Neural progenitor cell (in vitro differentiated cells): ENCODE data around the gene ITGBL1. TPM values are rescaled to one million over a fixed set of nuclear protein-coding genes. Genes with fewer than 3 reads are reported as not detected.

Experiments used
- DNase-seq: peaks from one replicate; pipeline ENCODE4 v3.0.0-alpha.2; 2016; ENCODE audit warnings: low spot score
- H2AFZ ChIP-seq: fragments of 200-600 bp; sonication (generic); replicated peaks from 2 replicates; pipeline ENCODE4 v1.6.1; 2016; ENCODE audit warnings: antibody characterized with exemption
- H3F3A ChIP-seq: fragments of 200-600 bp; sonication (generic); 2 replicates; pipeline ENCODE4 v1.6.1; 2016; ENCODE audit warnings: antibody characterized with exemption, low read depth
- H3K27ac ChIP-seq: fragments of 200-600 bp; sonication (generic); 2 replicates; pipeline ENCODE4 v1.5.1; 2016; ENCODE audit warnings: mild to moderate bottlenecking
- H3K27me3 ChIP-seq: fragments of 200-600 bp; sonication (generic); 2 replicates; pipeline ENCODE4 v1.6.1; 2016; ENCODE audit warnings: mild to moderate bottlenecking, moderate library complexity
- H3K36me3 ChIP-seq: fragments of 200-600 bp; sonication (generic); 2 replicates; pipeline ENCODE4 v1.5.1; 2016
- H3K4me1 ChIP-seq: fragments of 200-600 bp; sonication (generic); 2 replicates; pipeline ENCODE4 v1.6.1; 2016; ENCODE audit warnings: mixed run types
- H3K4me2 ChIP-seq: fragments of 200-600 bp; sonication (generic); 2 replicates; pipeline ENCODE4 v1.6.1; 2016
- H3K4me3 ChIP-seq: fragments of 200-600 bp; sonication (generic); 2 replicates; pipeline ENCODE4 v1.5.1; 2016
- H3K79me2 ChIP-seq: fragments of 200-600 bp; sonication (generic); 2 replicates; pipeline ENCODE4 v1.6.1; 2016; ENCODE audit warnings: low read depth
- H3K9ac ChIP-seq: fragments of 200-600 bp; sonication (generic); 2 replicates; pipeline ENCODE4 v1.6.1; 2016
- H3K9me3 ChIP-seq: fragments of 200-600 bp; sonication (generic); 2 replicates; pipeline ENCODE4 v1.5.1; 2016; ENCODE audit warnings: low read depth
- H4K20me1 ChIP-seq: fragments of 200-600 bp; sonication (generic); 2 replicates; pipeline ENCODE4 v1.6.1; 2016; ENCODE audit warnings: low read depth
- H3K27ac Mint-ChIP-seq: 3 replicates; pipeline ENCODE4 v1.8.0; 2021; ENCODE audit warnings: mixed read lengths
- H3K27me3 Mint-ChIP-seq: 2 replicates; pipeline ENCODE4 v1.8.0; 2022; ENCODE audit warnings: low read depth, mild to moderate bottlenecking, inconsistent platforms, moderate library complexity, mixed read lengths; ENCODE audit not compliant: insufficient read depth
- H3K36me3 Mint-ChIP-seq: 3 replicates; pipeline ENCODE4 v1.8.0; 2021; ENCODE audit warnings: mixed read lengths
- H3K4me1 Mint-ChIP-seq: 3 replicates; pipeline ENCODE4 v1.8.0; 2021; ENCODE audit warnings: mixed read lengths
- H3K4me3 Mint-ChIP-seq: 3 replicates; pipeline ENCODE4 v1.8.0; 2021; ENCODE audit warnings: mild to moderate bottlenecking, moderate library complexity, mixed read lengths
- H3K9me3 Mint-ChIP-seq: 3 replicates; pipeline ENCODE4 v1.8.0; 2020; ENCODE audit warnings: mixed read lengths
- CTCF ChIP-seq: fragments of 200-600 bp; sonication (generic); IDR thresholded peaks from 2 replicates; pipeline ENCODE4 v1.5.1; 2017; ENCODE audit warnings: antibody characterized with exemption, mild to moderate bottlenecking
- EZH2 ChIP-seq: fragments of 200-600 bp; sonication (generic); IDR thresholded peaks from 2 replicates; pipeline ENCODE4 v1.6.1; 2017; ENCODE audit warnings: antibody characterized with exemption, mild to moderate bottlenecking, moderate library complexity
- EZH2phosphoT487 ChIP-seq: fragments of 200-600 bp; sonication (generic); IDR thresholded peaks from 2 replicates; pipeline ENCODE4 v1.6.1; 2017; ENCODE audit warnings: antibody characterized with exemption
- total RNA-seq: library from RNA; depleted of rRNA; stranded (reverse); fragments of >200 nt; gene quantifications from 2 replicates; pipeline ENCODE4 v1.2.3, GENCODE V29; 2015; ENCODE audit warnings: low replicate concordance

The ITGBL1 gene
- total RNA-seq, 1 donor from 2014 or later = not detected

- no peak overlapping the region for H3K4me3 ChIP-seq
- H4K20me1 ChIP-seq = no peaks in the 10 kb centered on the region
- no peak for TF ChIP-seq EZH2
- TF ChIP-seq EZH2phosphoT487 = no peak
- no peak for TF ChIP-seq CTCF
- H3K79me2 ChIP-seq = no peaks in the 10 kb centered on the region
- DNase-seq = no peak
- no peak overlapping the region for H2AFZ ChIP-seq
- H3K9me3 ChIP-seq = no peaks in the 10 kb centered on the region
- Mint-ChIP-seq H3K9me3 (peaks cover 8% of the 10 kb centered on the region), H3K27ac (no peak overlapping the region), H3K4me1 (peaks cover 2% of the 10 kb centered on the region), H3K36me3 (no peaks in the 10 kb centered on the region), H3K27me3 (peaks cover 2% of the 10 kb centered on the region), H3K4me3 (no peak overlapping the region)
- no peak overlapping the region for H3K9ac ChIP-seq
- H3K36me3 ChIP-seq = no peaks in the 10 kb centered on the region
- no peaks in the 10 kb centered on the region for H3F3A ChIP-seq
- H3K27me3 ChIP-seq = no peaks in the 10 kb centered on the region
- no peak overlapping the region for H3K4me2 ChIP-seq
- no peak overlapping the region for H3K27ac ChIP-seq
- H3K4me1 ChIP-seq = no peaks in the 10 kb centered on the region
Observed at GRCh38 chr13:101545521-101545920, 93.0 kb downstream of the ITGBL1 start.

DNA sequence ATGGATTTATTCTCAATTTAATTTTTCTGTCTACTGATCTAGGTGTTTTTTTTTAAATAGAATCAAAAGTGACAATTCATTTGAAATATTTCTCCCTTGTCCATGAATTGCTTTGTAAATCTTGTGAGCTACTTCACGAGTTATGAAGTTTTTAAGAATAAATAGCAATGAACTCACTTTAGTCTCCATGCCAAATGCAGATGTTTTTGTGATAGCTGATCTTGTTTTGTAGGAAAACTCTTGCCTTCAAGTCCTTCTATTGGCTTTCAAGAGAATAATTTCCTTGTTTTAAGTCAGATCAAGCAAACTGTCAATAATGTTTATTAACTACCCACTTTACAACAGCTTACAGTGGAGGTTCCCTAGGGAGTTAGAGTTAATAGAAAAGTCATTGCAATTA lies 99.8 kb downstream of the ITGBL1 start:
- H3K4me3 ChIP-seq = no peak overlapping the region
- no peaks in the 10 kb centered on the region for H4K20me1 ChIP-seq
- Mint-ChIP-seq H3K4me3 (no peak overlapping the region), H3K27me3 (no peaks in the 10 kb centered on the region), H3K36me3 (no peaks in the 10 kb centered on the region), H3K9me3 (no peaks in the 10 kb centered on the region), H3K4me1 (peaks cover 5% of the 10 kb centered on the region), H3K27ac (no peak overlapping the region)
- no peaks in the 10 kb centered on the region for H3K79me2 ChIP-seq
- H3K36me3 ChIP-seq = no peaks in the 10 kb centered on the region
- TF ChIP-seq EZH2 = no peak
- no peak for TF ChIP-seq EZH2phosphoT487
- TF ChIP-seq CTCF = no peak
- H3K27me3 ChIP-seq = no peaks in the 10 kb centered on the region
- no peak overlapping the region for H3K27ac ChIP-seq
- no peaks in the 10 kb centered on the region for H3K9me3 ChIP-seq
- no peaks in the 10 kb centered on the region for H3K4me1 ChIP-seq
- no peaks in the 10 kb centered on the region for H3F3A ChIP-seq
- DNase-seq = no peak
- no peak overlapping the region for H3K9ac ChIP-seq
- H2AFZ ChIP-seq = no peak overlapping the region
- no peak overlapping the region for H3K4me2 ChIP-seq

GRCh38 chr13:101552786-101553185 lies 100.3 kb downstream of the ITGBL1 start:
- no peak overlapping the region for H3K4me3 ChIP-seq
- no peak for DNase-seq
- Mint-ChIP-seq H3K4me3 (no peak overlapping the region), H3K36me3 (no peaks in the 10 kb centered on the region), H3K27me3 (no peaks in the 10 kb centered on the region), H3K4me1 (peaks cover 5% of the 10 kb centered on the region), H3K27ac (no peak overlapping the region), H3K9me3 (no peaks in the 10 kb centered on the region)
- no peaks in the 10 kb centered on the region for H3K27me3 ChIP-seq
- no peaks in the 10 kb centered on the region for H3F3A ChIP-seq
- H3K79me2 ChIP-seq = no peaks in the 10 kb centered on the region
- no peak overlapping the region for H3K9ac ChIP-seq
- no peak overlapping the region for H3K4me2 ChIP-seq
- TF ChIP-seq EZH2 = no peak
- H3K27ac ChIP-seq = no peak overlapping the region
- H2AFZ ChIP-seq = no peak overlapping the region
- H4K20me1 ChIP-seq = no peaks in the 10 kb centered on the region
- H3K36me3 ChIP-seq = no peaks in the 10 kb centered on the region
- H3K9me3 ChIP-seq = no peaks in the 10 kb centered on the region
- no peaks in the 10 kb centered on the region for H3K4me1 ChIP-seq

DNA sequence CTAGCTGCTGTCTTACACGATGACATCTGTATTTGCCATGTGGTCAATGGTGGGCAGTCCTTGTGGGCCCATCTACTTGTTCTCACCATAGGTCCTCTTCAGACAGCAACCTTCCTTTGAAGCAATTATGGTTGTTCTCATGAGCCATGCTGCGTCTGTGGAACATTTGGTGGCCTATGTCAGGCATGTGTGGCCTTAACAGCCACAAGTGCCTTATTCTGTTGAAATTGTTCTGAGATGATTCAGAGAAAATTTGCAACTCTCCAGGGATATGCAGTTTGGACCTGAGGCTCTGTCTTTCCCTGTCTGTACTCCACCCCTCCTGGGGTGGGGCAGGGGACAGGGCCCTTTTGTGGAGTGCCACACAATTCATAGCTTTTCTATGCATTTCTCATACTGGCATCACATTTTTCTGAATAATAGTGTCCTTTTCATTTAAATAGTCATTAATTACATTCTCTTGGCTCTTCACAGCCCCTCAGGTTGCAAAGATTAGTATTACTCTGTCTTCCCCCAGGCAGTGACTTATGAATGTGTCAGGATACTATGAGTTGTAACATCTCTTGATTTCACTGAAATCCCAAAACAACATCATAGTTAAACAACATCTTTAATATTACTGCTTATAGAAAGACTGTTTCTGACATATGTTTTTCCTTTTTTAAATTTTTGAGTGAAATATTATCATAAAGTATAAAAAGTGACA lies 102.1 kb downstream of the ITGBL1 start:
- no peak overlapping the region for H2AFZ ChIP-seq
- no peaks in the 10 kb centered on the region for H3K36me3 ChIP-seq
- H3K79me2 ChIP-seq = no peaks in the 10 kb centered on the region
- H3K4me2 ChIP-seq = no peak overlapping the region
- no peak overlapping the region for H3K27ac ChIP-seq
- TF ChIP-seq EZH2 (no peak), EZH2phosphoT487 (no peak), CTCF (no peak)
- no peaks in the 10 kb centered on the region for H3F3A ChIP-seq
- H3K27me3 ChIP-seq = no peaks in the 10 kb centered on the region
- no peak overlapping the region for H3K9ac ChIP-seq
- no peak overlapping the region for H3K4me3 ChIP-seq
- Mint-ChIP-seq H3K27me3 (no peaks in the 10 kb centered on the region), H3K4me1 (peaks cover 5% of the 10 kb centered on the region), H3K9me3 (no peaks in the 10 kb centered on the region), H3K4me3 (no peak overlapping the region), H3K27ac (no peak overlapping the region), H3K36me3 (no peaks in the 10 kb centered on the region)
- DNase-seq = no peak
- H3K4me1 ChIP-seq = no peaks in the 10 kb centered on the region
- H4K20me1 ChIP-seq = no peaks in the 10 kb centered on the region
- H3K9me3 ChIP-seq = no peaks in the 10 kb centered on the region
